Body of pancreas (tissue), 2 donors: Measurements from ENCODE around the gene DEFB116. TPM values are rescaled to one million over a fixed set of nuclear protein-coding genes. Genes with fewer than 3 reads are reported as not detected.

ENCODE experiments used
- small RNA-seq: library from RNA; depleted of rRNA; stranded (forward); fragments of <200 nt; gene quantifications from one replicate; pipeline ENCODE3, GENCODE V24; 2016
- total RNA-seq, 2 donors: library from RNA; depleted of rRNA; stranded (reverse); fragments of >200 nt; gene quantifications; one replicate each; pipeline ENCODE4 v1.1.0, GENCODE V29; 2016

DEFB116 gene
- total RNA-seq, 2 donors from 2014 or later, result not detected

Small RNA genes lying within 50 kb of the gene (small RNA-seq; reads per million reads assigned to genes)
- gene RNA5SP480, result not detected

Other genes starting within 250 kb of the DEFB116 start
- gene DEFB115, start 50.9 kb downstream of the DEFB116 start, total RNA-seq, result not detected
- not detected for gene DEFB118, start 60.0 kb upstream of the DEFB116 start, total RNA-seq
- gene DEFB119, start 82.0 kb upstream of the DEFB116 start, total RNA-seq, result not detected
- not detected for gene DEFB121, start 97.6 kb upstream of the DEFB116 start, total RNA-seq
- gene DEFB123, start 132.0 kb upstream of the DEFB116 start, total RNA-seq, result not detected
- gene DEFB124, start 166.5 kb upstream of the DEFB116 start, total RNA-seq, result not detected
- gene REM1, start 166.7 kb upstream of the DEFB116 start, total RNA-seq, result 1 to 10 TPM in 1 of 2 donors, under 1 TPM in 1; 0.66 to 1.0 TPM
- gene HM13, start 205.9 kb upstream of the DEFB116 start, total RNA-seq, result 10 to 100 TPM; 73.2 to 79.4 TPM